NOMO-1 treated with dmso at 0.1 percent for 144 hours (cell line): ENCODE measurements around the gene MAL.

Experiments
- DNase-seq: peaks from one replicate; lab custom pipeline; 2025; ENCODE audit not compliant: unreplicated experiment; lab: John Stamatoyannopoulos, UW

Gene MAL

DNA sequence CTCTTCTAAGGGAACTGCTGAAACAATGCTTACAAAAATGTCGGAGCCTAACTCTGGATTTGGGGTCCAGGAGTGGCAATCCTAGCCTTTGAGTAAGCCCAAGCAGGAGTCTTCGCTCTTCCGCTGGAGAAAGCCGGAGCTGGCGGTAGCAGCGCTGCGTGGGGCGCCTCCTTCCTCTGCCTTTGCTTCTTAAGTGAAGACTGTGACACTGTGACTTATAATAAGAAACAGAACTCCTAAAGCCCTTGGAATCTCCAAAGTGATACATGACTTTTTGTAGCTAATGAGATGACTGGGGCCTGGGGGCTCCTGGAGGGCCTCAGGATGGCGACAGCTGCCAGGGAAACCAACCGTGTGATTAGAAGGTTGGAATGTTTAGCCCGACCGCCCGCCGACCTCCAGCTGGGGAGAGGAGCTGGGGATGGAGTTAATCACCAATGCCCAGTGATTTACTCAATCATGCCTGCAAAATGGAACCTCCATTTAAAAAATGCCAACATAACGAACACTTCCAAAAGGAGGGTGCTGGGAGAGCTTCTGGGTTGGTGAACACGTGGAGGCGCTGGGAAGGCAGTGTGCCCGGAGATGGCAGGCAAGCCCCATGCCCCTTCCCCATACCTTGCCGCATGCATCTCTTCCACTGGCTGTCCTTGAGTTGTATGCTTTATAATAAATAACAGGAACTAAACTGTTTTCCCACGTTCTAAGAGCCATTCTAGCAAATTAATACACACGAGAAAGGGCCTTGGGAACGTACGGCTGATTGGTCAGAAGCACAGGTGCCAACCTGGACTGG, 29.0 kb upstream of the MAL start:
- DNase-seq, result no peak

DNA sequence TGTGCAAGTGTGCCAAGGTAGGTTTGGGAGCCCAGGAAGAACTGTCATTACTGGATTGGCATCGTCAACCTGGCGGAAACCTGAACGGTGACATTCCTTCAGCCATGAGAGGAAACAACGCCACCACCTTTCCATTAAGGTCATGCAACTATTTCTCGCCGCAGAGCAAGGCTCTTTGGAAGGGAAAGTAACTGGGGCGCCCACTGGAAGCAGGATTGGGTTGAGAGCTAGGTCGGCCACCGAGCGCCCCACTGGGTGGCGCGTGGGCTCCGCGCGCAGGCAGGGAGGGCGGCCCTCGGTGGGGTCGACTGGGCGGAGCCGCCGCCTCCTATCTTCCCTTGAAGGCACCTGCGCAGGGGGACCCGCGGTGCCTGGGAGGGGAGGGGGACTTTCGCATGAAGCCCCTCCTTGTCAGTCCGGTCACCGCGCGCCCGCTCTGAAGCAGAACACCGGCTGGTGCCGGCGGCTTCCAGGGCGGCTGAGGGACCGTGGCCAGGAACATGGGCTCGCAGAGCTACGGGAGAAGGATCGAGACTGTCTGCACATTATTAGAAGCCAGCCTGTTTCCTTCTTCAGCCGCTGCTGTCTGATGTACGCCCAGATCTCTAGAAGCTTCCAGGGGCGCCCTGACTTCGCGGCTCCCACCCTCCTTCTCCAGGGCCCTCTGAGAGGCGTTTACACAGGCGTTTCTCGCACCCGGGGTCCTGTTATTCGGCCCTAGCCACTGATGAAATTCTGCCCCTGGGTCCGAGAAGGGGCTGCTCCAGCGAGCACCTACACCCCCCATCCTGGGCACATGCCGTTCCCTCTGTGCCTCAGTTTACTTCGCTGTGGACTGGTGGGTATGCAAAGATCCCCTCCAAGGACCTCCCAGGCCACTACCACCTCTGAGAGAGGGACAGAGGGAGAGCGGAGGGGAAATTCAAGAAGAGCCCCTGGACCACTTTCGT, 27.3 kb upstream of the MAL start:
- no peak for DNase-seq

DNA sequence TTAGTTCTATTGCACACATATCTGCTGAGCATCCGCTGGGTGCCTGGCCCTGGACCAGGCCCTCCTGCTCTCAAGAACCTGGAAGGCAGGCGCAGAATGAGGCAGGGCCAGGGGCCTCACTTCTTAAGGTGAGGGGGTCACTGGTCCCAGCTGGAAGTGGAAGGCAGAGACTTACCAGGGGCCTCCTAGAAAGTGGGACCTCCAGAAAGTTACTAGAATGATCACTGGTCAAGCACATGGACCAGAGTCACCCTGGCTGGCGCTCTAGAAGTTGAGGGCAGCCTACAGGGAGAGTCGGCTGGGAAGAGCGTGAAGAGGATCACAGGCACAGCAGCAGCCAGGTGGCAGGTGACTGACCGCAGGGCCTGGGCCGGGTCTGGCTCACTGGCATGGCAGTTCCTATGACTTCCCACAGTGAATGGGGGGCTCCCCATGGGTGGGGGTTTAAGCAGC, 26.1 kb upstream of the MAL start:
- DNase-seq, result no peak

DNA sequence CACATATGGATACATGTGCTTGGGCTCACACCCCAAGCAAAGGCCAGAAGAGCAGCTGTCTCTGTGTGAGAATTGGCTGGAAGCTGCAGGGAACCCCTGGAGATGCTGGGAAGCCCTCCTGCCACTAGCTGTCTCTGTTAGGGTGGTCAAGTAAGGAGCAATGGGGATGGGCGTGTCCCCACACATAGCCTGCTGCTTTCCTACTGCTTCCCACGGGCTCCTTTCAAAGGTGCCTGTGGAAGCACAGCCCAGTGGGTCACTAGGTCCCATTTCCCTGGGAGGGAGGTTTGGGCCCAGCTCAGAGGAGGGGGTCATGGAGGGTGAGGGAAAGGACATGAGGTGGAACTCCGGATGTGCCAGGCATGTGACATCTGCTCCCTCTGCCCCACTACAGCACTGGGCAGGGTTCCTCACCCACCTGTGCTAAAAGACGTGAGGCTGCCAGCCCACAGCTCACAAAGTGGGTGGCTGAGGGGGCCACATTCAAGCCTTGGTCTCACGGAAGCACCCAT, 24.4 kb upstream of the MAL start:
- DNase-seq, result no peak

DNA sequence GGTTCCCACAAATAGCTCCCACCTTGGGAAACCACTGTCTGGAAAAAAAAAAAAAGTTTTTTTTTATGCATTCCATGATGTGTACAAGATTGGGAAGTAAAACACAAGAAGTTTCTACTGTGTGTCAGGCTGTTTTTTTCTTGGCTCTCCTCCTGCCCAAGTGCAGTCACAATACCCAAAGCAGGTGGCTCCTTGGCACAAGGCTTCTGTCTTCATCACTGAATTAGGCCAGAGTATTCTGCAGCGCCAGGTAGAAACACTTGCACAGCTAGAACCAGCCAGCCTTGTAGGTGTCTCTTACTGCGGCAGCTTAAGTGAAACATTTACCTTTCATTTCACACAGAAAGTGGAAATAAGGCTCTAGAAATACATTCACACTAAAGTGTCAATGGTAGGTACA, 23.8 kb upstream of the MAL start:
- no peak for DNase-seq

DNA sequence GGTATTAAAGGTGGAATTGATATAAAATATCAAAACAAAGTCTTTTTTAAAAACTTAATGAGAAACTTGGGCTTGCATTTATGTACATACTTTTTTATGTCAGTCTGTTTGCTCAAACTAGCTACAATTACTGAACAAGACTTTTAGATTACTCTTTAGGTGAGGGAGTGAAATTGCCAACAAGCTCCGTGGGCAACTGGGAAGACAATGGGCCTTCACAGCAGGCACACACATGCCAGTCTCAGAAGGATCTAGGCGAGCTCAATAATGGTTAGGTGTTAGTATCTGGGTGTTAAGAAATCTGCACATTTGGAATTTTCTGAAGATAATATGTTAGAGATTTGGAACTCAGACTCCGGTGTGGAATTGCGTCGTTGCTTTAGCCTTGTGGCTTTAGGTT, 23.0 kb upstream of the MAL start:
- DNase-seq, result no peak

DNA sequence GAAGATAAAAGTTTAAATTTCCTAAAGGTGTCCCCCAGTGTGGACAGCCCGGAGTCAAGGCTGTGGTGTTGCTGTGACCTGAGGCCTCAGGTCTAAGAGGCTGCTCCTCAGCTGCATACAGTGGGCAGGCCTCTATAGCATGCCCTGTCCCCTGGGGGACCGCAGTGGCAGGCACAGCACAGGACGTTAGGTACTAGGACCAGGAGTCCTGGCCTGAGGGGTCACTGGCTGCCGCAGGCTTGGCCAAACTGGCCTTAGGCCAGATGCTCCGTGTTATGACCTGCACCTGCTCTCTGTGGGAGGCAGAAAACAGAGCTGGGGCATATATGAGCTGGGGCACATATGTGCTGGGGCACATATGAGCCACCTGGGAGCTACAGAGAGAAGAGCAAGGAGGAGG, 21.2 kb upstream of the MAL start:
- DNase-seq, result no peak

DNA sequence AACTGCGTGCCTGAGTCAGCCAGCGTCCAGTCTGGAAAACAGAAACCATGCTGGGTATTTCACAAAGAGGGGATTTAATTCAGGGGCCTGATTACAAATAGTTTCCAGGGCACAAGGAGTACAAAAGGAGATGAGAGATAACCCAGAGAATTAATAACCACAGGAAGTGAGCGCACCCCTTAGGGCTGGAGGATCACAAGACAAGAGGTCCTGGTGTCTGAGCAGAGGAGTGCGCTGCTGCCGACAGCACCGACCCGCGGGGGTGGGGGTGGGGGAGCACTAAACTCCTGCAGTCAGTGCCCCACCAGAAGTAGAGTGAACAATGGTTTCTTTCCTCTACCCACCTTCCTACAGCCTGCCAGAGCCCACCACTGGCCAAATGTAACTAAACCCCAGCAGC, 20.8 kb upstream of the MAL start:
- DNase-seq, result no peak

DNA sequence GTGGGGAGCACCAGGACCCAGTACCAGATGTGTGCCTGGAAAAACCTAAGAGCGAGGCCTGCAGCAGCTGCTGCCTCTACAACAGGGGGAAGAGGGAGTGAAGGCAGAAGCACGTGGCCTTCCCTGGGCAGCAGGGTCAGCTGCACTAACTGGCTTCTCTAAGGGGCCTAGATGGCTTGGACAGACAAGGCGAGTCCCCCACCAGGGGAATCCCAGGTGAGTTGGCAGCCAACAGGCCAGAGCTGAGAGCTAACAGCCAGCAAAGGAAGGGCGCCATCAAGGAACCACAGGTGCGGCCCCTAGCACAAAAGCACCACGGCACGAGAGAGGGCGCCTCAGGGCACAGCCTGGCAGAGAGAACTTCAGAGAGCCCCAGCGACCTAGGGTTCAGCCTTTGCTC, 19.8 kb upstream of the MAL start:
- DNase-seq, result no peak

DNA sequence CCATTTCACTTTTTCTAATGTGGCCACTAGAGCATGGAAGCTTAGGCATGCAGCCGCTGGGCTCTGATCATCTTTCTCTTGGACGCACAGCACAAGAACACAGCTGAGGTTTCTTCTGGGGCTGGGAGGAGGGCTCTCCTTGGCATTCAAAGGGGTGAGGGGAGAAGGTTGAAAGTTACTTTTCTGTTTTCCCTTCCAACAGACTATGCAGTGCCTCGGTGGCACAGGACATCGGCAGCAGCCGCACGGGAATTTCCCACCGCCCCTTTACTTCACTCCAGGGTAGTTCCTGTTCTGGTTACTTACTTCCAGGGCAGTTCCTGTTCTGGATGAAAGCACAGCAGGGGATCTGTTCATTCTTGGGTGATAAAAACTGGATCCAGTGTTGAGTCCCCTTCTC, 18.9 kb upstream of the MAL start:
- DNase-seq, result no peak

DNA sequence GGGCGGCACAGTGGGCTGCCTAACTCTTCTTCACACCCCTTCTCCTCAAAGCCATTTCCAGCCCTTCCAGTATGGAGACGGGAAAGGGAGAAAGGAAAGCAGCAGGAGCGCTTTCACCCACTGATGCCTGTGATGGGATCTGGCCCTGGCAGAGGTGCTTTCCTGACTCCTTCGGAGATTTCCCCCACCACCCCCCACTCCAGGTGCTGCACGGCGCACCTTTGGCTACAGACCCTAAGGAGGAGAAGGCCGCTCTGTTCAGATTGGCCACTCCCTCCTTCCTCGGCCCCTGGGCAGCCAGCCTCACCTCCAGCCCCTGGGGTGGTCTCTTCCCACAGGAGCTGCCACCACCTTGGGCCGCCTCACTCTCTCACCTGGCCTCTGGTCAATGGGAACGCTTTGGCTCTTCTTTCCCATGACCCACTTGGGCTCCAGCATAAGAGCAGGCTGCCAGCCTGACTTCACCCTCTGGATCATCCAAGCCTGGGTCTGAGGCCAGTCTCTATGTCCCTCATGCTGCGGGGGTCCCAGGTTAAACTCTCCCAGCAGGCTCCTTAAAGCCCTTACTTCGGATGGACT, 18.4 kb upstream of the MAL start:
- DNase-seq, result no peak

DNA sequence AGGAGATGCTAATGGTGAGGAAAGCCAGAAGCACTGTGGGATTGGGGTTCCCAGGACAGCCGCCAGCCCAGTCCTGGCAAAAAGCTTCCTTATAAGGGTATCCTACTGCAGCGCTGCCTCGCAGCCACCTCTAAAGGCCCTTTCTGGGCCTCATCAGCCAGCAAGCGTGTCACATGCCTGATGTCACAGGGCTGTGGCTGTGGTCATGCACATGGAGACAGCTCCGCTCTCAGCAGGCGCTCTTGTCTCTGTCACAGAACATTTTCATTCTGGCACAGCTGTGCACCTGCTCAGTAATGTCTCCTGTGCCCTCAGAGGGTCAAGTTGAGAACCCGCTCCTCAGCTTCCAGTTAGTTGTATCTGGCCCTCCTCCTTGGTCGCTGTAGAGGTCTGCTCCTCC, 17.7 kb upstream of the MAL start:
- no peak for DNase-seq

DNA sequence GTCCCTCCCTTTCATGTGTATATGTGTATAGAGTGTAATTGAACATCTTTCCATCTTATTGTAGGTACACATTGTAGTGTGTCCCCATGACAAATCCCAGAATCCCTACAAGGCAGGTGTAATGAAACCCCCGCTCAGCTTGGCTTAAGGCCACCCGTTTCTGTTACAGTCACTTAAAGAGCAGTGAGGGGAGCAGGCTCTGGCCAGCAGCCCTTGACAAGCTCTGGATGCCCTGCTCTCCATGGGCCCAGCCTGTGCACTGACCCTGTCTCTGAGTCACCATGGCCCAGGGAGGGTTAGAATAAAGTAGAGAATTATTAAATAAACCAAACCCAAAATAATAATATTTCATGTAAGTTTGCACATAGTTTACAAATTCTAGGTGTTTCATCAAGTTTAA, 17.2 kb upstream of the MAL start:
- no peak for DNase-seq

DNA sequence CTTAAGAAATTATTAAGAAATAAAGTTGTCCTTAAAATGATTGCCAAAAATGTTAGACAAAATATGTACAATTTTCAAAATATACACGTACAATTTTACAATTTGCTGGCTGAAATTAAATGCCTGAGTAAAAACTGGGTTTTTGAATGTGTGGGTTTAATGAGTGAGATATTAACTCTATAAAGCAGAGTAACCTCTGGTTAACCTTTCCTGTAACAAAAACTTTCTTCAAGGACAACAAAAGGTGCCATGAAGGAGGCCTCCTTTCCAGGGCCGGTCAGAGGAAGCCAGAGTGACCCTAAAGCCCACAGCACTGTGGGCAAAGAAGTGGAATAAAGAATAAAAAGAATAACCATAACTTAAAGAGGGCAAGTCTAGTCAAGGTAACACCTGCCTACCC, 16.5 kb upstream of the MAL start:
- no peak for DNase-seq

DNA sequence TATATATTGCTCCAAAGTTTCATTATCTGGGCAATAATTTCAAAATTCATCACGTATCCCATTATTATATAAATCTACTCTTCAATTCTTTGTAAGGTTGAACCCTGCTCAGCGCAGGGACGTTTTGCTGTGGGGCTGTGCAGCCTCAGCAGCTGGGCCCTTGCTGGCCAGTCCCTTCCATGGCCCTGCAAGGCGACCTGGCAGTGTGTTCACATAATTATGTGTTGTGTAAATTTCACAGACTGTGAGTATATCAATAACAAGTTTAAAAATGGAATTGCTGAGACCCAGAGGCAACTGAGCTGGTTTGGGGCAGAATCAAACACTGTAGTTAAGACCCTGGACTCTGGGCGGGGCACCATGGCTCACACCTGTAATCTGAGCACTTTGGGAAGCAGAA, 16.1 kb upstream of the MAL start:
- DNase-seq, result no peak

DNA sequence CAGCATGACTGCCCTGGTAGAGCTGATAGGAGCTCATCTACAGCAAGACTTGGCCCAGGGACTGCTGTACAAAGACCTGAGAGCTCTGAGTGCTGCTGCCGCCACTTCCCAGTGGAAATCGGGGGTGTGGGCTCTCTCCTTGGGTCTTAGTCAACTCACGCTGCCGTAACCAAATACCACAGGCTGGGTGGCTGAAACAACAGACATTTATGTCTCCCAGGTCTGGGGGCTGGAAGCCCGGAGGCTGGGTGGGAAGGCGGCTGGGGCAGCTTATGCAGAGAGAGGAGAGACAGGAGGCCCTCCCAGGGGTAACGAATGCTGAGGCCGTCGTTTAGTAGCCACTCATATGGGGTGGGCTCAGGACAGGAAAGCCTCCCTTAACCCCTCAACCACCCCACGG, 15.4 kb upstream of the MAL start:
- no peak for DNase-seq

DNA sequence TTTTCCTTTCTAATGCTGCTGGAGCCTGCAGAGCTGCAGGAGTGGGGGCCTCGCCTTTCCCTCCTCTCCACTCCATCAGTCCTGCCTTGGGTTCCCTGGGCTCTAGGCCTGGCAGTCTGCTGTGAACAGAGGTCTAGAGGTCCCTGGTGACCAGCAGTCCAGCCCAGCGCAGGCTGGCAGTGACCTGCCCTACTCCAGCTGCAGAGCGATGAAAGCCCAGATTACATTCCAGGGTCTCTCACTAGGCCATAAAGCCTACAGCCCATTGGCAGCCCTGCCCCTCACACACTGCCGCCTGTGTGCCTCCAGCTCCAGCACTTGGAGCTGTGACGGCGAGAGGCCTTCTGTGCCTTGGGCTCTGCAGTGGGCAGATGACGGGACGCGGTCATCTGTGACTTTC, 14.8 kb upstream of the MAL start:
- DNase-seq, result no peak

DNA sequence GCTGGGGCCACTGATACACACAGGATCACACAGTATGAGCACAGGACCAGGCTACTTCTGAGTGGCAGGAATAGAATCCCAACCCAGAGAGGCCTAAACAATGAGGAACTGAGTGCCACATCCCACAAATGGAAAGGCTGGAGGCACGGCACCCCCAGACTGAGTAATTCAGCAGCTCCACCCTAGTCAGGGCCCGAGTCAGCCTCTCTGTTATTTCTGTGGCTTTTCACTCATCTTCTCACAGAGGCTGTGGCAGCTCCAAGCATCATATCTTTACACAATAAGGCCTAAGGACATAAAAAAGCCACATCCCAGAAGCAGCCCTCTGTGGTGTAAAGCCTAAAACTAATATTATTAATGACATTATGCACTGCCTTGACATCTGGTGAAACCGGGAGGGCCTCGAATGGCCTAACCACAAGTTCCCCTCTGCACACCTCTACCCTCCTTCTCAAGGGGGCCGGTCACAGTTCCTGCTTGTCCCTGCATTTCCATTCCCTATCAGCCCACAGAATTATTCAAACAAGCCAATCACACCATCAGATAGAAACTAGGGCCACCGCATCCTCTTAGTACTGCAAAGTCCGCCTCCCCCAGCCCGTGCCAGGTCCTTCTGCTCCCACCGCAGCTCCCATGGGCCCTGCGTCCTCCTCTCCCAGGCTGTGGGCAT, 12.5 kb upstream of the MAL start:
- DNase-seq, result peak; percentile 17

DNA sequence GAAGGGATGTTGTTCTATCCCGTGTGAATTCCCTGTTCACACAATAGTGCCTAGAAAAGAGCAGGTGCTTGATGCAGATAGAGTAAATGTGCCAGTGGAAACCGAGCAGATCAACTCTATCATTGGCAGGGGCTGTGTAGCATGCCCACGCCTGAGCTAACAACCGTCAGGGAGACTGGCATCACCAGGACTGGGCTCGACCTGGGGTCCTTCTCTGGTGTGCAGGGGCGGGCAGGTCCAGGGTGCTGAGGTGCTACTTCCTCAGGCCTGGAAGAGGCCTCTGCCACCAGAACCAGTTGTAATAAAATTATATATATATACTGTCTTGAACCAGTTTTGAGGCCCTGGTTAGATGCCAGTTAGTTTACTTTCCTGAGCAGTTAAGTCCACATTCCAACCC, 11.8 kb upstream of the MAL start:
- no peak for DNase-seq

DNA sequence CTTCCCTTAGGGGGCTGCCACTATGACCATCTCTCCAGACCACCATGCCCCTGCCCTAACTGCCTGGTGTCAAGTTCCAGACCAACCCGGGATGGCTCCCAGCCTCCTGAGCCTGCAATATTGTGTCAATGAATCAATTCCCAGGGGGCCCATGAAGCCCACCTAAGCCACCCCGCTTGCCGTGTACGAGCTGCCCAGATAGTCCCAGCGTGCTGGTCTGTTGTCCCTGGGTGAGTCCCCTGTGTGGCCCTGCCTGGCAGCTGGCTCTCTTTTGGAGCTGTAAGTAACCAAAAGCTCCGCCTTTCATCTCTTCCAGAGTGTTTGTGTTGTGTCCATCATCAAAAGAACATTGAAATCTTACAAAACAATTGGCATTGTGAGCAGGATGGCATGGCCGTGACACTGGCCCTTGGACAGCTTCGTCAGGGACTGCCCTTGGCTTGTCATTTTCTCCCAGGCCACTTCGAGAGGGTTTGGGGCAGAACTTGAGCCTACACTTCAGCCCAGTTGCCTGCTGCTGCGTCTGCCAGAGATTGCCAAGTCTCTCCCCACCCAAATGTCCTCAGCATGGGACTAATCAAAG, 11.3 kb upstream of the MAL start:
- no peak for DNase-seq
